ENCODE data around the gene CSF1.

DNA sequence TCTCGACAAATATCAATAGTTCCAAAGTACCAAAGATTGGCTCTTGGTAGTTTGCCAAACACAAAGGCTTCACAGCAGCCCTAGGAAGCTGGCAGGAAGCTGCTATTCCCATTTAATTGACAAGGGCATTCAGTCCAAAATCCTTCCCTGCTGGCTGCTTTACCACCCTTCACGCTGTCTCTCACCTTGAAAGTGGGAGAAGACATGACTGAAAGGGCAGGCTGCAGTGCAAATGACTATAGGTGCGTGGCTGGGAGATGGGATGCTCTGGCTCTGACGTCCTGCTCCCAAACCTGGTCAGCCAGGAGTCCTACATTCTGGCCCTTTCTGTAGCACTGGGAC lies 3.8 kb upstream of the CSF1 start:
- TF ChIP-seq POLR2AphosphoS5 (IDR thresholded peaks at IDR 0.05; ENCODE audit: low read depth, low read length), result no peak
- TF ChIP-seq POLR2A (IDR thresholded peaks at IDR 0.05; ENCODE audit: low read depth, low read length), result no peak
